Raji (cell line): ENCODE data around the gene TNFAIP8L2.

Source experiments
- POLR2A ChIP-seq: IDR thresholded peaks from 2 replicates; pipeline ENCODE4 v1.6.1; 2011; ENCODE audit warnings: low read depth, low read length, control low read depth; ENCODE audit not compliant: insufficient read depth

TNFAIP8L2 gene

DNA sequence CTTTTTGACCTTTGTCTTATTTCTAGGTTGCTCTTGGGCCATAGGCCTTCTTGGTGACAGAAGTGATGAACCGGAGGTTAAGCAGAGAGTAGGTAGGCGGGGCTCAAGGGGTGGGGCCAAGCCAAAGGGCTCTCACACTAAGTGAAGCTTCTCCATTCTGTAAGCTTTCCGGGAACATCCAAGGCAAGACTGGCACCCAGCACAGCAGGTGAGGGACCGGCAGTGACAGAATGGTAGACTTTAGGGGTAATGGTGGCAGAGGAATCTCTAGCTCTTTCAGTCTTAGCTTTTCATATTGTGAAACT is at the start of gene TNFAIP8L2:
Gene TNFAIP8L2, plus strand, starts transcription at position 135 of the 305 bp plus-strand sequence. CDS start 2,049 bp downstream, outside the sequence.
- peak; percentile 44; the same call in 1 of the 2 replicates for TF ChIP-seq POLR2A

DNA sequence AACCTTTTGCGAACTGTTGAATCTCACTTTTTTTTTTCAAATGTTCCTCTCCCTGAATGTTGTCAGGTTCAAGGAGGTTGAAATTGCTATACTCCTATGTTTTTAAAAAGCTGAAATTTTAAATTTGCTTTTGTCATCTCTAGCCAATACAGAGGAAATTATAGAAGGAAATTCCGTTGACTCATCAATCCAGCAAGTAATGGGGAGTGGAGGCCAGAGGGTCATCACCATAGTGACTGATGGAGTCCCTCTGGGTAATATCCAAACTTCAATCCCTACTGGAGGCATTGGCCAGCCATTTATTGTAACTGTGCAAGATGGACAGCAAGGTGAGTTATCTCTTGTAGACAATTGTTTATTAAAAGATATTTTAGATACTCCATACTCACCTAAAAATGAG is 49.6 kb upstream of the TNFAIP8L2 start:
- TF ChIP-seq POLR2A = no peak

DNA sequence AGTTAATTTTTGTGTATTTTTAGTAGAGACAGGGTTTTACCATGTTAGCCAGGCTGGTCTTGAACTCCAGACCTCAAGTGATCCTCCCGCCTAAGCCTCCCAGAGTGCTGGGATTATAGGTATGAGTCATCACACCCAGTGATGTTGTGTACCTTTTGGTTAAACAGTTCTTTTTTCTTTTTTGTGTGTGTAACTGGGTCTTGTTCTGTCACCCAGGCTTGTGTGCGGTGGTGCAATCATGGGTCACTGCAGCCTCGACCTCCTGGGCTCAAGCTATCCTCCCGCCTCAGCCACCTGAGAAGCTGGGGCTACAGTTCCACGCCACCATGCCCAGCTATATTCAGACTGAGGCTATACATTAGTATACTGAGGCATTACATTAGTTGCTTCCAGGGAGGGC is 48.1 kb upstream of the TNFAIP8L2 start:
- no peak for TF ChIP-seq POLR2A

DNA sequence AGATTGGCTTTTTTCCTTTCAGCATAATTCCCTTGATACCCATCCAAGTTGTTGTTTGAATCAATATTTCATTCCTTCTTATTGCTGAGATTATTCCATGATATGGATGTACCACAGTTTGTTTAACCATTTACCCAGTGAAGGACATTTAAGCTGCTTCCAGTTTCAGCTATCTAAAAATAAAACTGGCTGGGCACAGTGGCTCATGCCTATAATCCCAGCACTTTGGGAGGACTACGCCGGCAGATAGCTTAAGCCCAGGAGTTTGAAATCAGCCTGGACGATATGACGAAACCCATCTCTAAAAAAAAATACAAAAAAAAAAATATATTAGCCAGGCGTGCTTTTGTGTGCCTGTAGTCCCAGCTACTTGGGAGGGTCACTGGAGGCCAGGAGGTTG is 42.6 kb upstream of the TNFAIP8L2 start:
- no peak for TF ChIP-seq POLR2A

DNA sequence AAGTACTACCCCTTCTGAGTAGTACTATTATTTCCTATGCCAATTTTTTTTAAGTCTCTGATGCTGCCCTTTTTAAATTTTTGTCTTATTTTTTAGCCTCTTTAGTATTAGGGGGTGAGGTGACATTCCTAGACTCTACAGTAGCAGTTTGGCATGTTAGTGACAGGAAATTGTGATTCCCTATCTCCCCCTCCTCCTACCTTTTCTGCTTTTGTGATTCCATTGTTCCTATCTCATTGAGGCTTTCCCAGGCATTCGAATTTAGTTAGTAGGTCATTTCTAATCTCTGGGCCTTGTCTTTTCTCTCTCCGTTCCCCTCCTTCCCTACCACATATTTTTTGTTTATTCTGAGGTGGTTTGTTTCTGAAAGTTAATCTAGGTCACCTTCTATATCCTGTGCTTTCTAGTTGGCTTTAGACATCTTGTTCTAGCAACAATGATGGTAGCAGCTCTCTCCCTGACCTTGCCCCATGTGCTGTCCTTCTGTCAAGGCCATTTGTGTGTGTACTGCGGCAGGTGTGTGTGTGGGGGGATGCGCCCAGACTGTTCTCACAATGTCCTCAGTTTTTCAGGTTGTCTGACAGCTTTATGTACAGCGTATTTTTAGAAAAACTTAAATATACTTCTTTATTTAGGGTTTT is 31.6 kb upstream of the TNFAIP8L2 start:
- no peak for TF ChIP-seq POLR2A

DNA sequence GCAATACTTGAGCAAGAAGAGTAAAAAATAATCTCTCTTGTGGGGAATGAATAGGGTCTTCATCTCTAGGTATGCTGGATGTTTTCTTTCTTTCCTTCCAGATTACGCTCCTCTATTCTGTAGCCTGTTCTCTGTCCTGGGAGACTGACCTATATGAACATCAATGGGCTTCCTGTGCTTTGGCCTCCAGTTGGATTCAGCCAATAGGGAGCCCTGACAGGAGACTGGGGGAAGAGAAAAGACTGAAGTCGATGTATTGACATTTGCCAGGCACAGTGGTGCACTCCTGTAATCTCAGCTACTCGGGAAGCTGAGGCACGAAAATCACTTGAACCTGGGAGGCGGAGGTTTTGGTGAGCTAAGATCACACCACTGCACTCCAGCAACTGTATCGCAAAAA is 27.6 kb upstream of the TNFAIP8L2 start:
- no peak for TF ChIP-seq POLR2A

DNA sequence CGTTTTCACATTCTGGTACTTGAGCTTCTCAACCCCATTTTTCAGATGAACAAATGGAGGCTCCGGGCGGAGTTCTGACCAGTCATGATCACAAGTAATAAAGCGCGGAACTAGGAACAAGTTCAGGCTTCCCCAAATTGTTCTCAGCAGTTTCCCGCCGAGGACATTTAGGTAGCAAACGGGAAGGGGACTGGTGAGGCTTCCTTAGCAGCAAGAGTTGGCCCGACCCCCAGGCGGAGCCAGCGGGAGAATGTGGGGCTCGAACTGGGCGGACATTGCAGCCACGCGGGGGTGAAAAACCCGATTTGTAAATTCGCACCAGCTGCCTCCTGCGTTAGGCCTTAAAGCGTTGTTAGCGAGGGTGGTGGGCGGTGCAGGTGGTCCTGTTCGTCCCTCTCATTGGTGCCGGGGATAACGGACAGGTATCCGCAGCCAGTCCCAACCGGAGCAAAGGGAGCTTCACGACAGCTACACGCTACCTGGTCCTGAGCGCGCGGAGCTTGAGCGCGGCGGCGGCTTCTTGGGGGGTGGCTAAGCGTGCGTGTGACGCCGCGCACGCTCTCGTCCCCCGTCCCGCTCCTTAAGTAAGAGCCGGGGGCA is 25.4 kb upstream of the TNFAIP8L2 start:
- TF ChIP-seq POLR2A = no peak

DNA sequence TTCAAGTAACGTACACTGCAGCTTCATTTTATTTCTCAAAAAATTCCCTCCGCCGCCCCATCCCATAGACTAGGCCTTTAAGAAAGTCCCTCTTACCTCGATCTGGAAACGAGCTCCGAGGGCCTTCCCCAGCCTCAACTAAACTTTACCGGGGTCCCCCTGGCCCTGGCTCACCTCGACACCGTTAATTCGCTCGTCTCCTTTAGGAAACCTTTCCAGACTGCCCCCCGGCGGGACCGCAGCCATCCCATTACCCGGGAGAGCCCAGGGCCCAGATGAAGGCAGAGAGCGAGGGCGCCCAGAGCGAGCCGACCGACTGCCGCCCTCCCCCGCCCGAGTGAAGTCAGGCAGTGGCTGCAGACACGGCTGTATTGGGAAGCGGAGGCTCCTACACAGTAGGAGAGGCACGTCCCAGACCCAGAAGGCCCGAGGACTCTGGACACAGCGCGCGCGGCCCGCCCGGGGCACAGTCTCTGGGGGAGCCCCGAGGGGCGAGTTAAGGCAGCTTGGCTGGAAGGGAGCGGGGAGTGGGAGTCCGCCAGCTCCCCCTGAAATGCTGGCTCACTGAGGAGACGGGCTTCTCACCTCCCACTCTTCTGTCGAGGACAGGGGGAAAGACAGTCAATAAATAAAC is 24.6 kb upstream of the TNFAIP8L2 start:
- no peak for TF ChIP-seq POLR2A

DNA sequence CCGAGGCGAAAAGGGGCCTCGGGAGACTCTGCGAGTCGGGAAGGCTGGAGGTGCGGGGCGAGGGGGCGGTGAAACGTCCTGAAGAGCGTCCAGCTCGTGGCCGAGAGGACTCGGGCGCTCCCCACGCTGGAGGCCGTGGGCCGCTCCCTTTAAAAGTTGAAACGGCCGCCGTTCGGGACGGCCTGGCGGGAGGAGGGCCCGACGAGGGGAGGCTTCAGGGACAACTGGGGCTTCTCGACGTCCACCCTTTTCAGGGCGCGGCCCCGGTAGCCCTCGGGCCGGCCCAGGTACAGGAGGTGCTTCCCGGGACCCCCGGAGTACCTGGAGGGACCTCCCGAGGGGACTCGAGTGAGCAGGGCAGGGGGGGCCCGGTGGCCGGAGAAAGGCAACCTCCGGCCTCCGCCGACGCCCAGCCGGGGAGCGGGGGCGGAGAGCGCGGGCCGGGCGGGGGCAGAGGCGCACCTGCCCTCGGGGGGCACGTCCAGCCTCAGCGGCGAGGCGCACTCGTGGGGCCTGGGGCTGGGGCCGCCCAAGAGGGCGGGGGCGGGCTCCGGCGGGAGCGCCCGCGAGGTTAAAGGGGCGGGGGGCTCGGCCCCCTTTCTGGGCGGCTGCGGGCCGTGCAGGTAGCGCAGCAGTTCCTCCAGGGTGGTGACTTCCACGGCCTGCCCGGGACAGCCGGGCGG is 24.0 kb upstream of the TNFAIP8L2 start:
- no peak for TF ChIP-seq POLR2A

DNA sequence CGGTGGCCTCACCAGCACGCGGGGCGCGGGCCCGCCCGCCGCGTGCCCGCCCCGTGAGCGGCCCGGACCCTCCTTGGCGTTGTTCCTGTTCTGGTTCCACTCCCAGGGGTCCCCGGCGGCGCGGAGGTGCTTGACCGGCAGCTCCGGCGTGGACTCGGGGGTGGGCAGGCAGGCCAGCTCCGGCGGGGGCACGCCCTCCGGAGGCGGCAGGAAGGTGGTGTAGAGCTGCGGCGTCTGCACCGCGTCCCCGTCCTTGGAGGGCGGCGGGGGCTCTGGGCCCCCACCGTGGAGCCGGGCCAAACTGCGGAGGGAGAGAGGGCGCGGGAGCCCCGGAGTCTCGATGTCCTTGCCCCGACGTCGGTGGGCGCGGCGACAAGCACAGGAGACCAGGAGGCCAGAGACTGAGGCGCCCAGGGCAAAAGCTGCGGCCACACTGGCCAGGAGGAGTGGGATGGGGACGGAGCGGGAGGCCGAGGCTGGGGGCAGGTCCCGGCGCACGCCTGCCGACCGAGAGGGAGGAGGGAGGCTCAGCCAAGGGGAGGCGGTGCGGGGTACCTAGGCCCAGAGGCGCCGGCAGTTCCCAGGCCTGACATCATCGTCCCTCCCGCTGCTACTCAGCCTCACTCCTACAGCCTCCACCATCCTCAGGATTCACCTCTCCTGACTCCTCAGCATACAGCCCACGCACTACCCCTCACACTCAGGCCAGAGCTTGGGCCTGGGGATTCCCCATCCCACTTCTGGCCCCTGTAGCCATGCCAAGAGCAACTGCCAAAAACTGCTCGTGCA is 23.2 kb upstream of the TNFAIP8L2 start:
- TF ChIP-seq POLR2A = no peak

DNA sequence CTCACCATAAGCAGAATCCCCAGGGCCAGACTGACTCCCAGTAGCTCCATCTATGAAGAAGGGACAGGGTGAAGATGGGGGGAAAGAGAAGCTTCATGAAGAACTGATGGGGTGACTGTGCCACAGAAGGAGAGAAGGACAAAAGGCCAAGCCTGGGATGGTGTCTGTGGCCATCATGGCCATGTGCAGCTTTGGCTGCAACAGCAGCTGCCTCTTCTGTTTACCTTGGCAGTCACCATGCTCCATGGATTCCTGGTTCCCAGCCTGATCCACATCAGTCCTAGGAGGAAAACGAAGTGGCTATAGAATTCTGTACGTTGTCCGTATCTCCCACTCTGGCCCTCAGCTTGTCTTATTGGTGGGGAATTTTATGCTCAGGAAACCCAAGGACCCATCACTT is 22.1 kb upstream of the TNFAIP8L2 start:
- no peak for TF ChIP-seq POLR2A

DNA sequence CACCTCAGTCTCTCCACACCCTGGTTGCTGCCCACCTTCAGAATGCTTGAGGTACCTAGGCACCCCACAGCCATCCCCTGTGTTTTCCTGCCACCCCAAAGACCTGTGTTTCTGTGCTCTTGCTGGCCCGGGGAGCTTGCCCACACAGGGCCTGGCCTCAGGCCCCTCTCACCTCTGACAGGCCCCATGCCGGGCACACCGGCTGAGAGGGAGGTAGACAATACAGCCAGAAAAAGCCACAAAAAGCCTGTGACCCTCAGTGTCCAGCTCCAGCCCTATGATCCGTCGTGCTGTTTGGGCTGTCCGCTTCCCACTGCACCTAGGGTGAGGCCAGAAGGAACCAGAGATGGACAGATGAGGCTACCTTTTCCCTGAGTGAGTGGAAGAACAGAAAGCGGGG is 21.5 kb upstream of the TNFAIP8L2 start:
- no peak for TF ChIP-seq POLR2A

DNA sequence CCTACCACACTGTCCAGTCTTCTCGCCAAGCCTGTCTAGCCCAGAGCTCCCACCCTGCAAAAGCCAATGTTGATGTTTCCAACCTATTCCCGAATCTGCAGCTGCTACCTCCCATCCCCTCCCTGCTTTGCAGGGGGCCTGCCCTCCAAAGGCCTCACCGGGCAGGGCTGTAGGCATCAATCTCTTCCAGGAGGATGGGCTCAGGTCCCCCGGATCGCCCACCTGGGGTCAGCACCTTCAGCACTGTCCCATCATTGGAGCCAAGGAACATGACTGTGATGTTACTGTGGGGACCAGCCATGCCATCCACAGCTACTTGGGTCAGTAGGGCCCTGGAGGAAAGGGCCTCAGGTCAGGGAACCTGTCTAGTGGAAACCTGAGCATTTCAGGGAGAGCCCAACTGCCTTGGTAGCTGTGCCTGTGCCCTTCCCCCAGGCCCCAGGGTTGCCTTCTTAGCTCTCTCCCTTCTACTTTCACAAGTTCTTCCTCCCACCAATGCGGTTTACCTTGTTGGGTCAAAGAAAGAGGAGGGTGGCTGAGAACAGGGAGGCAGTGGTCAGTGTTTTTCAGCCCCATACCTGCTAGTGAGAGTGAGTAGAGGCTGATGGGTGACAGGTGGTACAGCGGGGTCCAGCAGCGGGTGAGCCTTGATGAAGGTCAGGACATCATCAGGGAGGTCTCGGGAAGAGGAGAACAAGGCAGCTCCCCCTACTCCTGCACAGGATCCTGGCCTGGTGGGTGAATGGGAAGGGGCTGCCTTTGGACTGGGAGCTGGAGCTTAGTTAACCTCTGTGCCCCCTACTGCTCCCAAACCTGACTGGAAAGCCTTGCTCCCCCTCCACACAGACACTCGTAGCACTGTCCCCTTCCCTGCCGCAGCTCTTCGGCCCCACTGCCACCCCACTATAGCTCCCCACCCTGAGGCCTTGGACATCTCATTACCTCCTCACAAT is 20.7 kb upstream of the TNFAIP8L2 start:
- no peak for TF ChIP-seq POLR2A

DNA sequence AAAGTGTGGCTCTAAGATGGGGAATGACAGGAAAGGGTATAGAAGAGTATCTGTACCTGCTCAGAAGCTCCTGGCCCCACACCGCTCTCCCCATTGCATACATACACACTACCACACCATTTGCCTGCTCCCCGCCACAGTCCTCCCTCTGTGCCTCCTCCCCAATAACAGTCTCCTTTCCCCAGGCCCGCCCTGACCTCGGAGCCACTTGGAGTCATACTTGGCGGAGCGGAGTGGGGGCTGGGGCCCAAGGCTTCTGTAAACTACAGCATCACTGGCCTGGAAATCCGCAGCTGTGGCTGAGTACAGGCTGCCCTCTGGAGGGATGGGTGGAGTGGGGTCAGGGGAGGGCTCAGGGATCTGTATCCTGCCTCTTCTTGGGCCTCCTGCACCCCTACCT is 18.7 kb upstream of the TNFAIP8L2 start:
- TF ChIP-seq POLR2A = no peak
